COLO668 (cell line): ENCODE results near the gene DUSP10.

Experiments used
- DNase-seq: peaks from one replicate; lab custom pipeline; 2025; ENCODE audit not compliant: unreplicated experiment; lab: John Stamatoyannopoulos, UW

Gene DUSP10

GRCh38 chr1:221696027-221696426, 45.9 kb downstream of the DUSP10 start:
- DNase-seq, result no peak

GRCh38 chr1:221695301-221695700, 46.6 kb downstream of the DUSP10 start:
- no peak for DNase-seq

GRCh38 chr1:221694109-221694508, 47.8 kb downstream of the DUSP10 start:
- DNase-seq, result no peak

- no peak for DNase-seq
These were observed 48.8 kb downstream of the DUSP10 start for GRCh38 chr1:221693087-221693486.

GRCh38 chr1:221692643-221693042, 49.2 kb downstream of the DUSP10 start:
- no peak for DNase-seq

GRCh38 chr1:221691261-221691660, 50.6 kb downstream of the DUSP10 start:
- DNase-seq, result no peak

DNA sequence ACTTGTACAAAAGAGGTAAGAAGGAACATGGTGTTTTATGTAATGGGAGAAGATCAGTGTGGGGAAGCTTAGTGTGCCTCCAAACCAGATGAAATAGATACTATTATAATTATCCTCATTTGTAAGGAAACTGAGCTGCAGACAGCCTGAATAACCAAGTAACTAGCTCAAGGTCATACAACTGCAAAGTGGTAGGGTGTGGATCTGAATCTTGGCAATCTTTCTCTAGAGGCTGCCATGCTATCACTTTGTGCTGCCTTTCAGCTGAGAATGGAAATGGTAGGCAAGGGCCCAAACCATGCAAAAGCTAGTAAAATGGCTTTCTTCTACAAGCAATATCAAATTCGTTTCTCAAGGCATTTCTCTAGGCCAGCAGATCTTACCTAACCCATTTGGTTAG, 51.0 kb downstream of the DUSP10 start:
- no peak for DNase-seq

DNA sequence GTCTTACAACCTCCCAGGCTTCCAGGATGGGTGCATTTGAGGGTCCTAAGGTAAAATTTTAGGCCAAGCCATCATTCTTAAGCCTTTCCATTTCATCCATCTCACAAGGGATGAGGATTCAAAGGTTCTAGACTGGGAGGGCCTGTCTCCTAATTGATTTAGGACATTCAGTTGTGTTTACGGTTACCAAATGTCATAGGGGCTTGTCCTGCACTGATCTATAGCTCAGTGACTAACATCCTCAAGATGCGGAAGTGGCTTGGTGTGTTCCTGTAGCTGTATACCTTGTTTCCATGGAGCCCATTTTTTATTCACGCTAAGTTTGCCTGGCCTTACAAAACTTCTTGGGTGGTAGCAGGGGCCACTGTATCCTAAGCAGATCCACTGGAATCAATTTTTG, 52.8 kb downstream of the DUSP10 start:
- DNase-seq, result no peak

- DNase-seq, result no peak
These were observed 53.4 kb downstream of the DUSP10 start for GRCh38 chr1:221688488-221688843.

- DNase-seq, result no peak
These were observed 53.9 kb downstream of the DUSP10 start for GRCh38 chr1:221687836-221688487.

DNA sequence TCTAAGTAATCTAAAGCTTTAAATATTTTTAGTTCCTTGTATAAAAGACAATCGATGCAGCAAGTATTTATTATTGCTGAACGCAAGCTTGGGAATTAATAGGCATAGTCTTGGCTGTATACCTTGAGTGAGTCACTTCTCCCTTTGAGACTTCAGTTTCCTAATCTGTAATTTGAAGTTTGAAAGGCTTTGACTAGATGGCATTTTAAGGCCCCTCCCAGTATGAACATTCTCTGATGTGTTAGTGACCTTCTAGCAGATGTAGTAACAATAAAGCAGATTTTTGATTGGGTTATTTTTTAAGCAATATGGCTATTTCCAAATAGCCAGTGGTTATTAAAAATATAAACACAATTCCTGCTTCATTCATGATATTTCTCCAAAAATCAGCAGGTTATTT, 58.2 kb downstream of the DUSP10 start:
- DNase-seq, result no peak

DNA sequence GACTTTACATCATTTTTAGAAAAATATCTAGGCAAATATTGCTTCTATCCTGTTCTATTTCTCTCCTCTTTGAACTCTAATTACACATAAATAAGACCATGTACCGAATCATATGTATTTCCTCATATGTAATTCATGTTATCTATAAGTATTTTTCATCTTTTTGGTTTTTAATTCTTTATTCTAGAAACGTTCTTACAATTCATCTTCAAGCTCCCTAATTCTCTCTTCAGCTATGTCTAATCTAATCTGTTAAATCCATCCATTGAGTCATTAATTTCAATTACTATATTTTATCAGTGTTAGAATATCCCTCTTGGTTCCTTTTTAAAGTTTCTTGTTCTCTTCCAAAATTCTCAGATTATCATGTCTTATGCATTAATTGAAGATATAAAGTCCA, 61.8 kb downstream of the DUSP10 start:
- DNase-seq, result no peak

DNA sequence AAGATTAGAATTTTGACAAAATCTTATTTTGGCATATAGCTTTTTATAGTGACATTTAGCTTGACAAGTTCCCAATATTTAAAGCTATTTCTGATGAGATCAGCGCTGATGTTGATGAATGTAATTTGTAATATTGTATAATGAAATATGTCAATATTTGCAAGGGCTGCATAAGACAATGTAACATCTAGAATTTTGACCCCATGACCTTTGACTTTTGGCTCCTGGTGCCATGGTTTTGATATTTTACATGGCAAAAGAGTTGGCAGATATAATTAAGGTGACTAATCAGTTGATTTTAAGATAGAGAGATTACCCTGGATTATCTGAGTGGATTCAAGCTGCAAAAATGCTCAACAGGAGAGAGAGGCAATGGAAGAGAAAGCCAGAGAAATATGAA, 63.9 kb downstream of the DUSP10 start:
- DNase-seq, result no peak

- no peak for DNase-seq
These were observed 65.7 kb downstream of the DUSP10 start for GRCh38 chr1:221675880-221676800.

DNA sequence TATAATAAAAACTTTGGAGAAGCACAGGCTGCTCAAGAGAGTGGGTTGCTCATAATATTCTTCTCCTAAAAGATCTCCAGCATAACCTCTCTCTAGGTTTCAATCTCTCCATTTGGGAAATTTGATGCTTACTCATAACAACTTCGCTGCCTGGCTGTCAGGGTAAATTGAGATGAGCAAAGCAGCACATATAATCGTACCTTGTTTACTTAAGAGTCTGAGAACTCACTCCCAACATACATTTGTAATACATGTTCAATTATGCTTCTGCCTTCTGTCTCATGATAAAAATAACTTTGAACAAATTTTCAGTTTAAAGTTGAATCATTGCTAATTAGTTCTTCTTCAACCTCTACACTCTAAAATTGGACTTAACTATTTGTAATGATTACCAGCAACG, 68.9 kb downstream of the DUSP10 start:
- DNase-seq, result no peak

DNA sequence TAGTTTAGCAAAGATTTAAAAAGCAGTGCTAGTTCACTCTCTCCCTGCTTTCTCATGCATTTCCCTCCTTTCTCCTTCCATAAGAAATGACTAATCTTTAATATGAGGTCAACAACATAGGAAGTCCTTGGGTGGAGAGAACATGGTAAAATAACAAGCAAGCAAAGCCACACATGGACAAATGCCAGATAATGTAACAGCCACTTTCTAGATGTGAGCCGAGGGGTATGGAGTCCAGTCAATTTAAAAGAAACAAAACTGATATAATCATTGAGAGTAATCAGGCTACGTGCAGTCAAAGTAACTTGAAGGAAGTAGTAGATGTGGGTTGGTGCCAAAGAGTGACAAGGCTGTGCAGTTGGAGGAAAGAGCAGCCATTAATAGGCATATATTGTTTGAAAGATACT, 69.6 kb downstream of the DUSP10 start:
- no peak for DNase-seq

DNA sequence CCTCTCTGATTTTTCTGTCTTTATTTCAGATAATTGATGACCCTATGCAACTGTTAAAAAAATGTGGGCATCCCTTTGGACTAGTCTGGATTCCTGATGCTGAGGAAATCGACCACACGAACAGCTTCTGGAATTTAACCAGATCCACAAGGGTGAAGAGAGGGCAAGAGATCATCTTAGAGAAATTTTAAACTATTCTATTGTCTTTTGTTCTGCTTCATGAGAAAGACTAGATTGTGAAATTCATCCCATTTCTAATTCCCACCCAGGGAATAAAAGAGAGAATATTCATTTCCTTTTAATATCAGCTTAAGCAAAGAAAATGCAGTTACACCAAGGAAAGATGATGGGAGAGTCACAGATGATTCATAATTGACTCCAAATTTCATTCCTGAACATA, 71.8 kb downstream of the DUSP10 start:
- DNase-seq, result no peak

DNA sequence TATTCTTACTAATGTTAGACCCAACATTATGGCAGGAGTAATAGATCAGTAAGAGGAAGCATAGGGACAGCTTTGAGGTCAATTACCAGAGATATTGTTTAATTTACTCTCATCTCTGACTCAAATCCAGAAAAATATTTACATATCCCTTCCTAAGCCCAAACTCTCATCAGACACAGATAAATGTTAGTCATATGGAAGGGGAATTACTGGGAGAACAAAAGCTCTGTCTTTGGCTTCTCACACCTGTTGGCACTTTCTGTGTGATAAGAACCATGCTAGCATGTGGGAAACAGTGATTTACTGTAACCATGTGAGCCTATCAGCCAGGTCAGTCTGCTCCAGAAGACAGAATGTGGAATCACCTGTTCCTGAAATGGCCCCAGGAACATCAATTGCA, 72.4 kb downstream of the DUSP10 start:
- peak; percentile 35 for DNase-seq

GRCh38 chr1:221667504-221667903, 74.4 kb downstream of the DUSP10 start:
- DNase-seq, result no peak

GRCh38 chr1:221664253-221664652, 77.6 kb downstream of the DUSP10 start:
- DNase-seq, result no peak

DNA sequence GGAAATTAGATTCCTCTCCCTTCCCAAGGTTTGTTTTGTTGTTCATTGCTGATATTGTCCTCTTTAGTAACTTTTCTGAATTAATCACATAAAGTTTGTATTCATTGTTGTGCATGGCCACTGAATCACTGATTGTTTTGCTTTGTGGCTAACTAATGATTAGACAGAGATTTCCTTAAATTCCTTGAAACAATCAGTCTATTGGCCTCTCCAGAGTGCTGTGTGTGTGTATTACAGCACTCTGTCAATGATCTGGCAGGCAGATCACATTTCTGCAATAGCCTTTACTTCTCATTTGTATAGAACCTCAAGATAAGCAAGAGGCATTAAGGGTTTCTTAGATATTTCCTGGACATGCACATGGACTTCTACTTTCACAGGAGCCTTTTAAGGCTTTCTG, 78.6 kb downstream of the DUSP10 start:
- DNase-seq, result no peak

DNA sequence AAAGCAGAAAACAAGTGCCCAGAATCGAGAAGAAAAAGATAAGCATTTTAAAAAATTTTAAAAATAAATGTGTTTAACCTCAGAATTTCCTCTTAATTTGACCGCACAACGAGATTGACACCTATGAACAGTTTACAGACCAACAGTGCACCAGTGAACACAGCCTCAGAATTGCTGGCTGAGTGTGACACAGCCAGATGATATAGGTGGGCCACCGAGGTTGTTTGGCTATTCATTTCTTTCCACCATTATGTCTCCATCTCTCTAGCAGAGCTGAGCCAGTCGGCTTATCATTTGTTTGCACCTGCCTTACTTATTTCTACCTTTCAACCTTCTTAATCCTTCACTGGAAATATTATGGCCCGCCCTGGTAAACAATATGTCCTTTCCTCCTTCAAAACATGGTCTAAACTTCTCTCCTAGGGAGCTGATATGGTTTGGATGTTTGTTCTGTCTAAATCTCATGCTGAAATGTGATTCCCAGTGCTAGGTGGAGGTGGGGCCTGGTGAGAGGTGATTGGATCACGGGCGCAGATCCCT, 86.1 kb downstream of the DUSP10 start:
- no peak for DNase-seq
